Measurements from ENCODE around the gene DNAH12. TPM values are rescaled to one million over a fixed set of nuclear protein-coding genes. Genes with fewer than 3 reads are reported as not detected.
"Not testable (repeated sequence)": the region's sequence is repeated elsewhere in the genome, so short reads cannot be mapped to it uniquely, and the experiment has no call there.

DNAH12 gene
- total and polyA plus RNA-seq, 2 of the 4 experiments (the other 2 are of a cell fraction): under 0.01 to 0.02 TPM

DNA sequence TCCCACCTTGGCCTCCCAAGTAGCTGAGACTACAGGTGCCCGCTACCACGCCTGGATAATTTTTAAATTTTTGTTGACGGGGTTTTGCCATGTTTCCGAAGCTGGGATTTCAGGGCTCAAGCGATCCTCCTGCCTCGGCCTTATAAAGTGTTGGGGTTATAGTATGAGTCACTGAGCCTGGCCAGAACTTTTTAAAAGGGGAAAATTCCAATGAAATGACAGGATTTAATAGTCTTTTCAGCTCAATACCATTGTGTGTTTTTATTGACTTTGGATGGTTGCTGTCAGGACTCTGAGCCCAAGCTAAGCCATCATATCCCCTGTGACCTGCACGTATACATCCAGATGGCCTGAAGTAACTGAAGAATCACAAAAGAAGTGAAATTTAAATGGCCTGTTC, 240.6 kb downstream of the DNAH12 start:
- H2AK5ac ChIP-seq (ENCODE audit: low read depth, low read length); H3K27me3 ChIP-seq (ENCODE audit: control insufficient read depth, insufficient read depth, low read length); H3K9me3 ChIP-seq (ENCODE audit: control insufficient read depth, insufficient read depth, low read length); H3K36me3 ChIP-seq (ENCODE audit: control insufficient read depth, insufficient read depth, low read length); H2BK15ac ChIP-seq (ENCODE audit: low read depth, low read length); H3K9me1 ChIP-seq (ENCODE audit: insufficient read depth, low read length); H2BK20ac ChIP-seq (ENCODE audit: low read depth, low read length); H2BK120ac ChIP-seq (ENCODE audit: low read depth, low read length); H3K4ac ChIP-seq (ENCODE audit: low read depth, low read length); H2AFZ ChIP-seq (replicated peaks; ENCODE audit: low read length, poor library complexity); ATAC-seq (ENCODE audit: low read depth); H4K91ac ChIP-seq (ENCODE audit: insufficient read depth, low read depth, low read length); H3K18ac ChIP-seq (ENCODE audit: low read depth, low read length); H3K14ac ChIP-seq (replicated peaks; ENCODE audit: low read depth, low read length); H4K8ac ChIP-seq (ENCODE audit: low read depth in 2 of 2, low read length in 2 of 2); H3K4me3 ChIP-seq (ENCODE audit: insufficient read depth, low read depth, low read length); H2BK5ac ChIP-seq (ENCODE audit: low read depth, low read length, poor library complexity, severe bottlenecking); intact Hi-C loops (cut with micrococcal nuclease); H3K56ac ChIP-seq (ENCODE audit: extremely low read depth, insufficient read depth, low read length); H4K20me1 ChIP-seq (ENCODE audit: insufficient read depth, low read length); H3K4me1 ChIP-seq (ENCODE audit: control insufficient read depth, insufficient read depth, low read length); H4K5ac ChIP-seq (ENCODE audit: low read depth, low read length); BruUV-seq (replicated peaks); H3K4me2 ChIP-seq (ENCODE audit: low read depth, low read length); H3K27ac ChIP-seq (ENCODE audit: insufficient read depth, low read length); H3K79me1 ChIP-seq (ENCODE audit: low read depth in 1 of 2, low read length in 2 of 2); H2AK9ac ChIP-seq (replicated peaks; ENCODE audit: low read depth, low read length, poor library complexity); POLR2A ChIA-PET (ENCODE audit: unreplicated experiment); H3K23ac ChIP-seq (ENCODE audit: low read depth, low read length); in situ Hi-C loops (cut with MboI; ENCODE audit: low sequenced_read_pairs); H3K9ac ChIP-seq (ENCODE audit: low read depth, low read length); dilution Hi-C loops (cut with HindIII; ENCODE audit: low sequenced_read_pairs, unreplicated experiment): not testable (repeated sequence)
- DNase-seq: peak; percentile 9
- WGBS, 2 experiments (ENCODE audit: extremely low coverage in 2 of 2, insufficient read length in 1 of 2): 100% methylated on average over 1 of the region's 7 CpGs; no CpG with 5 or more reads in 1 of the 2 experiments
- CTCF ChIA-PET: interaction anchor here (0.7 kb wide), 1 partner anchor 82 kb away, joined by 3 read pairs; no protein-coding TSS in a partner anchor

Data from IMR-90 (cell line).